ENCODE data around the gene CD4. TPM values are rescaled to one million over a fixed set of nuclear protein-coding genes. Genes with fewer than 3 reads are reported as not detected.

Gene CD4
- total RNA-seq, 1 experiment from 2014 or later, result not detected

DNA sequence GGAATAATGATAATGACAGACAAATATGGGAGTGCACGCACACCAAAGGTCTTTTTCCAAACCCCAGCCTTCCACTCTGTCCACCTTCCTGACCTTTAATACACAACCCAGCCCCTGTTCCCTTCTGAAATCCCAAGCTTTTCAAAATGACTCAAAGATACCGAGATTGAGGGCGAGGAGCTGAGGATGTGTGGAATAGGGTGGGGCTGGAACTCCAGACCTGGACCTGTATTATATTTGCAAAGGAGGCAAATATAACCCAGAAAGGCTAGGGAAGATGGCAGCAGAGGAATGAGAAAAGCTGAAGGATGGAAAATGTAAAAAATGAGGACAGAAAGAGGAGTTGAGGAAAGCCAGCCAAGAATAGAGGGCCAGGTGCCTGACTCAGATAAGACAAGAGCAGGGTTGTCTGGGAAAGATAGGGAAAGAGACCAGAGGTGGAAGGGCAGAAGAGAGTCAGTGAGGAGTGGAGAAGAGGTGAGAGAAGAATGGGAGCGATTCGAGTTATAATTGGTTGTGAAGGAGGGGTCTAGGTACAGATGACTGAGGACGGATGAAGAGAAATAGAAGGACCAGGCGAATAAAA, 24.2 kb upstream of the CD4 start:
- DNase-seq (ENCODE audit: low read depth), result no peak

GRCh38 chr12:6765634-6766581, 23.4 kb upstream of the CD4 start, which contains the start of gene PTMS:
PTMS (plus strand) TSS chr12:6766363; CDS start chr12:6766706, 343 bp downstream.
- DNase-seq (ENCODE audit: low read depth), result peak; percentile 97

DNA sequence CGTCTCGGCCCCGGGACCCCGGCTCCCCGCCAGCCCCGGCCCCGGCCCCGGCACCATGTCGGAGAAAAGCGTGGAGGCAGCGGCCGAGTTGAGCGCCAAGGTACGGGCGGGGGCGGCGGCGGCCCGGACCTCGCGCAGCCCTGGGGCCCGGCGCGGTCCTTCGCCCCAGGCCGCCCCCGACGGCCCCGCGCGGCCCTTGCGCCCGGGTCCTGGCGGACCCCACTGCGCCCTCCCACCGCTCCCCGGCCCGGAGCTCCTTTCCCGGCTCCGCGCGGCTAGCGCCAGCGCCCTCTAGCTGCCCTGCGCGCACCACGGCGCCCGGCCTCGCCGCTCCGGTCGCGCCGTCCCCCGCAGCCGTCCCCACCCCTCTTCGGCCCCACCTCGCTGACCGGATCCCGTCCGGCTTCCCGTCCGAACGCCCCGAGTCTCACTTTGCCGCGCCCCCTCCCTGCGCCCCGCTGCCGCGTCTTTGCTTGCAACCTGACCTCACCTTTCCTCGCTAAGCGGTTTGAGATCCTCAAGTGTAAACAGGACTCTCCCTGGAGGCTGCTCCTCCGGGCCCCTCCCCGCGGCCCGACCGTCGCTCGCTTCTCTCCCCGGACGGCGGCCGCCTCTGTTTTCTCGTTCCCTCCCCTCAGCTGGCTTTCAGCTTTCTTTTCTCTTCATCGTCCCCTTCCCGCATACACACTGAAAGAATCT, 22.5 kb upstream of the CD4 start:
- DNase-seq (ENCODE audit: low read depth), result peak; percentile 84

DNA sequence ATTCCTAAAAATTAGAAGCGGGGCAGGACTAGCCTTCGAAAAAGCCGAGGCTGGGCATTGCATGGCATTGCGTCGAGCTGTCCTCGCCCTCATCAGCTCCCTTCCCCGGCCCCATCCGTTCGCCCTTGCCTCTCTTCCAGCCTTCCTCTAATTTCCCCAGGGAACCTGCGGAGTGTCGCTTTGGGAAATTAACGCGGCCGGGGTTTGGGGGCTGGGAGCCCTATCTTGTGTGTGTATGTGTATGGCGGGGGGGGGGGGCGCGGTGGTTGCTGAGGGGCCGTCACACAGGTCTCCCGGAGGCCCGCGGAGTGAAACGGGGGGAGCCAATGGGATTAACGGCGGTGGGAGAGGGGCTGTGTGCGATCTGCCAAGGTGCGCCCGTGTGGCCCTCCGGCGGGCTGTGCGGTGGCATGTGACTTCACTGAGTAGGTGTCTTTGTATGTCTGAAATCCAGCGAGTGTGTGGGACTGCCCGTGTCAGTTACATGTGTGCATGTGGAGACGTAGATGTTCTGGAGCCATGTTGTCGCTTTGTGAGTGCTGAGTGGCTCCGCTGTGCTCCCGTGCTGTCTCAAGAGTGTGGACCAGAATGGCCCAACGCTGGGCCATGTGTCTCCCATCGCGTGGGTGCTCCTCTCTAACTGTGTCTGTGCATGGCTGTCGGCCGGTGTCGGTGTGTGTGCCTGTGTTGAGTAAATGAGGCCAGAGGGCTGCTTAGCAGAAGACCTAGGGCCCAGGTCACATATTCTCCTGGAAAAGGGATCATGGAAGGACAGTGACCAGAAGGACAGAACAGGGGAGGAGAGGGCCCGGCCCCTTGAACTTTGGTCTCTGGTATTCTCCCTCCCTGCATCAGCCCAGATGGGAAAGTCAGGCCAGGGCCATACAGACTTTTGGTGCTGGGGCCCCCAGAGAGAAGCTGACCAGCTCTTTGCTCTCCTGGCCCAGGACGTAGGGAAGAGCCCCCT, 21.7 kb upstream of the CD4 start:
- peak; percentile 49 for DNase-seq (ENCODE audit: low read depth)

GRCh38 chr12:6768437-6768914, 20.9 kb upstream of the CD4 start:
- DNase-seq (ENCODE audit: low read depth), result peak; percentile 21

DNA sequence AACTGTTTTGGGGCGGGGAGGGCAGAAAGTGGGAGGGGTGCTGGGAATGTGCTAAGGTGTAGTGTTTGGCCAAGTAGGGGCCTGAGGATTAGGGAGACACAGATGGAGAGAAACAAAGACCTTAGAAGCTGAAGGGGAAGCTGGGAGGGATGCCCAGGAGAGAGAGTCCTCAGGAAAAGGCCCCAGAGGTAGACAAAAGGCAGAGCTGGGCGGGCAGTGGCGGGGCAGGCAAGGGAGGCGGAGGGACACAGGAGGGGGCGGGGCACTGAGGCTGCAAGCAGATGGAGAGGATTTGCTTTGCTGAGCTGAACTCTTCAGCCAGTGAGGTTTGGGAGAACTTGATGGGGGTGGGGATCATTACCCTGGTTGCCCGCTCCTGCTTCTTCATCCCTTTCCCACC, 20.3 kb upstream of the CD4 start:
- peak; percentile 32 for DNase-seq (ENCODE audit: low read depth)

DNA sequence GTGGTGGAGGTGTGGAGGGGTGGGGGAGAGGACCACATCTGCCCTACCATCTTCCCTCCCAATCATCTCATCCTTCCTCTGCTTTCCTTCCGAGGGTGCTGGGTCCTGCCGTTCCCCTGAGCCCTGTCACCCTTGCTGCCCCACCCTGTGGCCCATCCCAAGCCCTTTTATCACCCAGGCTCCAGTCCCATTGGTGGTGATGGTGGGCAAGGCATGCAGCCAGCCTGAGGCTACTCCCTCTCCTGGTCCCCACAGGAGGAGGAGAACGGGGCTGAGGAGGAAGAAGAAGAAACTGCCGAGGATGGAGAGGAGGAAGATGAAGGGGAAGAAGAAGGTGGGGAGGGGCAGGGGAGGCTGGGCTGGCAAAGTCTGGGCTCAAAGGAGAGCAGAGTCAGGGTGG, 19.7 kb upstream of the CD4 start:
- no peak for DNase-seq (ENCODE audit: low read depth)

- DNase-seq (ENCODE audit: low read depth), result no peak
These were observed 19.2 kb upstream of the CD4 start for GRCh38 chr12:6770094-6770493.

DNA sequence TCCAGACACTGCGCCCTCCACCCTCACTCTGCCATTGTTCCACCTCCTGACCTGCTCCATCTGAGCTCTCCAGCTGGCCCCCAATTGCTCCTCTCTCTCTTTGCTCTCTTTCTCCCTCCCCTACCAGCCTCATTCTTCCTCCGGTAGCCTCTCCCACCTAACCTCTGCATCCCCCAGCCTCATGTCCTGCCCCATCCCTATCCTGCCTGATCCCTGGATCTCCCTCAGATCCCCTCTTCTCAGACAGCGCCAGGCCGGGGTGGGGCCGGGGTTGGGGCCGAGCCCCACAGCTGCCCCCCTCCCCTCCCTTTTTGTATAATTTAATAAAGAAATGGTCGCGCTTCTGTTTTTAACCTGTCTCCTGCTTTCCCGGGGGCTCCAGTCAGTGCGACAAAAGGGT, 18.7 kb upstream of the CD4 start:
- no peak for DNase-seq (ENCODE audit: low read depth)

DNA sequence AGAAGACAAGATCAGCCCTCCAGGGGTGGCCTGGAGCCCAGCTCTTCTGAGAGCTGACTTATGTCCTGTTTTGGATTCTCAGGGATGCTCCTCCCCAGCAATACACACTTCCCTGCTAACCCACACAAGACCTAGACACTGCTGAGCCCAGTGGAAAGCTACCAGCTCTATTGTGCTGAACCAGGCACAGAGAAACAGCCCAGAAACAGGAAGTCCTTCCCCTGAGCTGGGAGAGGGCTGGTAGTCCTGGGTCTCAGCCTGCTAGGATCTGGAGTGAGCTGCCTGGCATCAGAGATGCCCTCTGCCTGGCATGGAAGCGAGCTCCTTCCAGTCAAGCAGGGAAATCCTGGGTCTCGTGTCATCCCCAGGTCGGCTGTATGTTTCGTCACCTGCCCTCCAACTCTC, 18.2 kb upstream of the CD4 start:
- no peak for DNase-seq (ENCODE audit: low read depth)

DNA sequence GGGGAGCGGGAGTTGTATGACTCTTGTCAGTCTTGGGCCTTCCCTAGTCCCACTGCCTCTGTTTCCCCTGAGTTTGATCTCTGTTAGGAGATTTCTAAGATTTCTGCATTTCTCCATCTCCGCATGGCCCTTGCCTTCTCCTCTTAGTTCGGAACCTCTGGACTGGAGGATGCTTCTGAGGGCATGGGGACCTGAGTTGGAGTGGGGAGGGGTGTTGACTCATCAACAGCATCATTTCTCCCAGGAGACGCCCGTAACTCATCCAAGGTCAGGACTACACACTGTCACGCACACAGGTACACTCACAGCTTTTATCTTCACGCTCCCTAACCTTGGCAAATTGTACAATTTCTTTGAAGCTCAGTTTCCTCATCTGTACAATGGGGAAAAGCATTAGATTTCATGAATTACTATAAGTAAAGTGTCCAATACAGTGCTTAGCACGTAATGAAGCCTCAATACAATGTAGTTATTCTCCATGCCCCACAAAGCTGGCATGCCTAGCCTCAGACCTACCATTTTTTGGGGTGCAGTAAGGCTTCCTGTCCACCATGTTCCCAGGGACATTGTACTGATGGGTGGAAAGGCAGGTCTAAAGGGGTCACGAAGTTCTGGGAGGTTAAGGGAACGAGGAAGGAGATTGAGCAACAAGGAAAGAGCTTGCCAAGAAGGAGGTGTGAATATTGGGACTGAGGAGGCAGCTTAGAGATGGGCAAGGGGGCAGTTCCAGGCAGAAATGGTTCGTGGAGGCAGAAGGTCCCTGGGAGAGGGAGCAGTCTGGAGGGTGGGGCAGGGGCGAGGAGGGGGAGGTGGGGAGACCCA, 17.6 kb upstream of the CD4 start:
- DNase-seq (ENCODE audit: low read depth), result no peak

- no peak for DNase-seq (ENCODE audit: low read depth)
These were observed 17.0 kb upstream of the CD4 start, which contains the start of gene LAG3 for GRCh38 chr12:6772331-6772695. LAG3 (plus strand) TSS chr12:6772520; CDS start chr12:6772853, 333 bp downstream.

GRCh38 chr12:6772726-6773589, 16.4 kb upstream of the CD4 start:
- no peak for DNase-seq (ENCODE audit: low read depth)

DNA sequence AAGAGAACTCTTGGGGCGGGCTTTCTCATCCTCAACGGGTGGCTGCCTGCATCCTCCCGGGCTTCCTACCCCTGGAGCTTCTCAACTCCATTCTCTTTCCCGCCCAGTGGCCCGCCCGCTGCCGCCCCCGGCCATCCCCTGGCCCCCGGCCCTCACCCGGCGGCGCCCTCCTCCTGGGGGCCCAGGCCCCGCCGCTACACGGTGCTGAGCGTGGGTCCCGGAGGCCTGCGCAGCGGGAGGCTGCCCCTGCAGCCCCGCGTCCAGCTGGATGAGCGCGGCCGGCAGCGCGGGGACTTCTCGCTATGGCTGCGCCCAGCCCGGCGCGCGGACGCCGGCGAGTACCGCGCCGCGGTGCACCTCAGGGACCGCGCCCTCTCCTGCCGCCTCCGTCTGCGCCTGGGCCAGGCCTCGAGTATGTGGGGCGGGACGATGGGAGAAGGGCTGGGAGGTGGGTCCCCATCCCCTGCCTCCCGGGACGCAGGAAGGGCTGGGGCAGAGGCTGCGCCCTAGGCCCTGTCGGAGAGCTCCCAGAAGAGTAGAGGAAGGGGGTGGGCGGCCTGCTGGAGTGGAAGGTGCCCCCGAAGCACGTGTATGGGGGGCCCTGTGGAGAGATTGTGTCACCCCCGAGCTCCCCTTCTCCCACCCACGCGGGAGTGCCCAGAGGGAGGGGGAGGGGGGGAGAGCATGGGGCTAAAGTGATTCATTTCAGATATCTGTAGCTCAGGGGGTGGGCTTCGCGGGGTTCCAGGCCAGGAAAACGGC, 15.6 kb upstream of the CD4 start:
- DNase-seq (ENCODE audit: low read depth), result no peak

DNA sequence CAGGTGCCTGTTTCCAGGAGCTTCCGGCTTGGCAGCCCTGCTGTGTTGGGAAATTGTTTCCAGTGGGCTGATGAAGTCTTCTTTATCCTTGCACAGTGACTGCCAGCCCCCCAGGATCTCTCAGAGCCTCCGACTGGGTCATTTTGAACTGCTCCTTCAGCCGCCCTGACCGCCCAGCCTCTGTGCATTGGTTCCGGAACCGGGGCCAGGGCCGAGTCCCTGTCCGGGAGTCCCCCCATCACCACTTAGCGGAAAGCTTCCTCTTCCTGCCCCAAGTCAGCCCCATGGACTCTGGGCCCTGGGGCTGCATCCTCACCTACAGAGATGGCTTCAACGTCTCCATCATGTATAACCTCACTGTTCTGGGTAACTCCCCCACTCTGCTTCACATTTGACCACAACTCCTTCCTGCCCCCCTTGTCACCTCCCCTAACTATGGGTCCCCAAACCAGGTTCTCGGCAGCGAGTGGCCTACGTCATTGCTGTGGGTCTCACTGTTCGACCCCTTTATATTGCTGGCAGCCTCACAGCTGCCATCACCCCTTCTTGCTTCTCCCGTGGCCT, 14.7 kb upstream of the CD4 start:
- DNase-seq (ENCODE audit: low read depth), result no peak

DNA sequence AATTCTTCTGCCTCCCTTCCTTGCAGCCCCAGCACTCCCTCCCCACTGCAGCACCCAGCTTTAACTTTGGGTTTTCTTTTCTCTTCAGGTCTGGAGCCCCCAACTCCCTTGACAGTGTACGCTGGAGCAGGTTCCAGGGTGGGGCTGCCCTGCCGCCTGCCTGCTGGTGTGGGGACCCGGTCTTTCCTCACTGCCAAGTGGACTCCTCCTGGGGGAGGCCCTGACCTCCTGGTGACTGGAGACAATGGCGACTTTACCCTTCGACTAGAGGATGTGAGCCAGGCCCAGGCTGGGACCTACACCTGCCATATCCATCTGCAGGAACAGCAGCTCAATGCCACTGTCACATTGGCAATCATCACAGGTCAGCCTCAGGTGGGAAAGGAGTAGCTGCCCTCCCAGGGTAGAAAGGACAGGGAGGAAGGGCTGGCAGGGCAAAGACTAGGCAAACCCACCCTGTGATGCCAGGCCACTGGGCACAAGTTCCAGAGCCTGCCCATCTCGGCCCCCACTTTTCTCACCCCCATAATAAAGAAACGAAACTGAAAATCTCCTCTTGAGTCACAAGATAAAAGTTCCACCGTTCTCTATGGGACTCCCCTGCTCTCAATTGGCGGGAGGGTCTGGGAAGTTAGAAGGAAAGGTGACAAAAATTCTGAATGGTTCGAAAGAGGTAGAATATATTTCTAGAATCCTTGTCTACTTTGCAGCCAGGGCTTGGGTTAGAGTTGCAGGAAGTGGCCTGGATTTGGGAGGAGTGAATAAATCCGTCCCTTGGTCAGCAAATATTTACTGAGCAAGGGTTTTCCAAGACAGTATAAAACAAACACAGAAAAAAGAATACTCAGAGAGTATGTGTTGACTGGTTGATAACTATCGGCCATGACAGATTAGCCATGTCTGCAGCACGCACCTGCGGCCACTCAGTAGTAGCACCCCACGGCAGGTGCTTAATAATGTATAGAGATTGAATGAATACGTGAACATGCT, 13.8 kb upstream of the CD4 start:
- no peak for DNase-seq (ENCODE audit: low read depth)

- no peak for DNase-seq (ENCODE audit: low read depth)
These were observed 11.9 kb upstream of the CD4 start for GRCh38 chr12:6777386-6777785.

Data from Daoy (cell line).